Upper lobe of left lung (tissue), 4 donors: Measurements from ENCODE around the gene RBBP8NL.

ENCODE experiments used
- CTCF ChIP-seq, 6 experiments: fragments of 450-650 bp in 4 of 6; fragments of 200-600 bp in 2 of 6; sonication (generic) in 2 of 6; IDR thresholded peaks; one replicate each; pipeline ENCODE4 v1.5.1; 2016 to 2019; ENCODE audit warnings: antibody characterized with exemption in 6 of 6
- EP300 ChIP-seq, 4 donors: sonication (generic); formaldehyde crosslinking; IDR thresholded peaks; one replicate each; pipeline ENCODE4 v1.5.1; 2017; ENCODE audit warnings: antibody characterized with exemption in 4 of 4, control low read depth in 2 of 4
- POLR2A ChIP-seq, 4 donors: fragments of 450-650 bp; IDR thresholded peaks; one replicate each; pipeline ENCODE4 v1.5.1; 2016 to 2017; ENCODE audit warnings: antibody characterized with exemption in 4 of 4, mild to moderate bottlenecking in 2 of 4
- POLR2AphosphoS5 ChIP-seq, 2 donors: sonication (generic); formaldehyde crosslinking; IDR thresholded peaks; one replicate each; pipeline ENCODE4 v1.5.1; 2017; ENCODE audit warnings: antibody characterized with exemption in 2 of 2

GRCh38 chr20:62415354-62416111 is 11.8 kb downstream of the RBBP8NL start:
- TF ChIP-seq CTCF (IDR thresholded peaks at IDR 0.05) (no peak), POLR2AphosphoS5 (IDR thresholded peaks at IDR 0.05) (no peak), POLR2A (IDR thresholded peaks at IDR 0.05) (no peak), EP300 (IDR thresholded peaks at IDR 0.05) (no peak)
